Sciatic nerve (tissue), 2 donors: Measurements from ENCODE around the gene GFOD2. TPM values are rescaled to one million over a fixed set of nuclear protein-coding genes. Genes with fewer than 3 reads are reported as not detected.
"Not testable (repeated sequence)": the region's sequence is repeated elsewhere in the genome, so short reads cannot be mapped to it uniquely, and the experiment has no call there.

ENCODE experiments used
- ATAC-seq: fragments of 200-7000 bp; cut with Tn5 transposase; one replicate; pipeline ENCODE4 v1.9.1; 2020; ENCODE audit warnings: mild to moderate bottlenecking, moderate library complexity
- DNase-seq: peaks from one replicate; pipeline ENCODE4 v3.0.0-alpha.2; 2020; ENCODE audit warnings: low spot score
- intact Hi-C: fragments of 100-400 bp; cut with DNase I; formaldehyde crosslinking; loops from one replicate; pipeline ENCODE4 v1.14.2; 2022
- total RNA-seq: library from RNA; stranded (reverse); fragmentation: NEBNext Ultra II Directional; extraction: Animal tissue kit (Norgen Biotek cat#: 25700); gene quantifications from one replicate; pipeline ENCODE4 v1.2.1, GENCODE V29; 2021
- donor health status: DM: no; HTN: no; CAD: no.
- donor health status: DM: no; HTN: no; CAD: no.

Gene GFOD2
- 16.8 TPM for total RNA-seq

- DNase-seq (peak; percentile 99), ATAC-seq (peak; percentile 99)
- intact Hi-C loops, result no loop called here
Measured at GRCh38 chr16:67719048-67719777, at the start of gene GFOD2. Gene GFOD2, minus strand, starts transcription at chr16:67719316. Its CDS starts 33,601 bp downstream, at chr16:67685715.

GRCh38 chr16:67767953-67768352 is 48.8 kb upstream of the GFOD2 start:
- no peak for ATAC-seq
- no peak for DNase-seq
- intact Hi-C loops, result no loop called here

DNA sequence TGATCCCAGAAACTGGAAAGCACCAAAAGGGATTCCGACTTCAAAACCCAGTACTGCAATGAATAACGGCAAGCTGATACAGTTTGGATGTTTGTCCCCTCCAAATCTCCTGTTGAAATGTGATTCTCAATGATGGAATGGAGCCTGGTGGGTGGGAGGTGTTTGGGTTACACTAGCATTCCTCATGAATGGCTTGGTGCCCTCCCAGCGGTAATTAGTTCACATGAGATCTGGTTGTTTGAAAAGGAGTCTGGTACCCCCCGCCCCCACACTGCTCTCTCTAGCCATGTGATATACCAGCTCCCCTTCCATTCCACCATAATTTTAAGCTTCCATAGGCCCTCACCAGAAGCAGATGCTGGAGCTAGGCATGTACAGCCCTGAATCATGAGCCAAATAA is 47.2 kb upstream of the GFOD2 start:
- no peak for ATAC-seq
- intact Hi-C loops, result no loop called here
- DNase-seq, result no peak

GRCh38 chr16:67764158-67764667 is 45.1 kb upstream of the GFOD2 start:
- DNase-seq (no peak), ATAC-seq (no peak)
- intact Hi-C loops, result no loop called here

GRCh38 chr16:67763066-67763465 is 44.0 kb upstream of the GFOD2 start:
- intact Hi-C loops, result no loop called here
- ATAC-seq (no peak), DNase-seq (no peak)

GRCh38 chr16:67762385-67762784 is 43.3 kb upstream of the GFOD2 start:
- intact Hi-C loops, result no loop called here
- ATAC-seq (no peak), DNase-seq (no peak)

DNA sequence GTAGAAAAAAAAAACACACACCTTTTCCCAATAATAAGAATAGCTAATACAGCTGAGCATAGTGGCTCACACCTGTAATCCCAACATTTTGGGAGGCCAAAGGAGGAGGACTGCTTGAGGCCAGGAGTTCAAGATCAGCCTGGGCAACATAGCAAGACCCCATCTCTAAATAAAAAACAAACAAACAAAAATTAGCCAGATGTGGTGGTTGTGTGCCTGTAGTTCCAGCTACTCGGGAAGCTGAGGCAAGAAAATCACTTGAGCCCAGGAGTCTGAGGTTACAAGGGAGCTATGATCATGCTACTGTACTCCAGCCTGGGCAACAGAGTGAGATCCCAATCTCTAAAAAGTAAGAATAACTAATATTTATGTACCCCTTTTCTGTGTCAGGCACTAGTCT is 42.8 kb upstream of the GFOD2 start:
- intact Hi-C loops, result no loop called here
- ATAC-seq, result no peak
- DNase-seq, result no peak

GRCh38 chr16:67760956-67761230 is 41.8 kb upstream of the GFOD2 start:
- ATAC-seq, result no peak
- intact Hi-C loops, result no loop called here
- DNase-seq, result no peak

GRCh38 chr16:67760206-67760955 is 41.3 kb upstream of the GFOD2 start:
- intact Hi-C loops, result no loop called here
- ATAC-seq, result no peak

GRCh38 chr16:67758966-67759365 is 39.9 kb upstream of the GFOD2 start:
- no peak for ATAC-seq
- intact Hi-C loops, result no loop called here

More at GRCh38 chr16:67760206-67760955, 41.3 kb upstream of the GFOD2 start:
- DNase-seq, result no peak

GRCh38 chr16:67758006-67758405 is 38.9 kb upstream of the GFOD2 start:
- intact Hi-C loops, result no loop called here
- DNase-seq (no peak), ATAC-seq (no peak)

More at GRCh38 chr16:67758966-67759365, 39.9 kb upstream of the GFOD2 start:
- DNase-seq, result no peak

DNA sequence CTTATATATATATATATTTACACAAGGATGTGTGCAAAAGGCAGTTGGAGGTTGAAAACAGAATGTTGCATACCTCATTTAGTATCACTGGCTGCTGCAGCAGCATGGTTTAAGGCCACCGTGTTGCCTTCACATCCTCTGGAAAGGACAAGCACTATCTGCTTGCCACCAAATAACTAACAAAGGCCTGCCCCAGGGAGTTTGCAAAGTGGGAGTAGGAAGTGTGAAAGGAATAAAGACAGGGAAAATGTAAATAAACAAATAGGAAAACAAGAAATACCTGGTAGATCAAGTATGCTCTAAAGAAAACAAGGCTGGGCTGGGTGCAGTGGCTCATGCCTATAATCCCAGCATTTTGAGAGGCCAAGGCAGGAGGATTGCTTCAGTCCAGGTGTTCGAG is 33.5 kb upstream of the GFOD2 start:
- ATAC-seq (no peak), DNase-seq (no peak)
- intact Hi-C loops, result no loop called here

GRCh38 chr16:67751331-67751730 is 32.2 kb upstream of the GFOD2 start:
- DNase-seq, intact Hi-C loops: not testable (repeated sequence)

GRCh38 chr16:67750466-67750865 is 31.4 kb upstream of the GFOD2 start:
- DNase-seq (no peak), ATAC-seq (no peak)
- intact Hi-C loops, result no loop called here

More at GRCh38 chr16:67751331-67751730, 32.2 kb upstream of the GFOD2 start:
- not testable (repeated sequence) for ATAC-seq

DNA sequence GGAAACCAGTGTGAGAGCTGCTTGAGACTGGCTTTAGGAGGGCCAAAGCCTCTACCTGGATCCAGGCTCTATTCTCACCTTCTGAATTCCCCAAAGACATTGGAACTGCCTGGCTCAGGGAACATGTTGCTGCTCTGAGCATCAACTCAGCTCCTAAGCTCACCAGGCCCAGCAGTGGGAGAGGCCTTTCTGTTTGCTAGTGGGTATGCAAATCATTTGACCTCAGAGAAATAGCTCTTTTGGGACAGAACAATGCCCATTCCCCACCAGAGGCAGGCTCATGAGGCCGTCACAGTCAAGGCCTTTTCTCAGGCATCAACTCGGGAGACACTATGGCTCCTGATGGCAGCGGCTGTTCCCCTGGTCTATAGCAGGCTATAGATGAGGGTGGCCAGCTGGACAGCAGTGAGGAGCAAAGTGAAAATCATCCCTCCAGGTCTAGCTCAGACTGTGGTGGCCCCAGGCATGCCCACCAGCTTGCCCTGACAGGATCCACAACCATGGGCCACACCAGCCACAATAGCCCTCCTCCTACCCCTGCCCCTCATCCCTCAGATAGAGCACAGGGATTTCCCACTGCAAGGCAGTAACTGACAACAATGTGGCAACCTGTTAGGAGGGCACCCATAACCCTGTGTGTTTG is 30.4 kb upstream of the GFOD2 start:
- ATAC-seq (no peak), DNase-seq (no peak)
- intact Hi-C loops, result no loop called here

- intact Hi-C loops, result no loop called here
- ATAC-seq (no peak), DNase-seq (no peak)
Measured at GRCh38 chr16:67748834-67749233, 29.7 kb upstream of the GFOD2 start.

- no peak for ATAC-seq
- DNase-seq, result no peak
- intact Hi-C loops, result no loop called here
Measured at GRCh38 chr16:67746846-67747245, 27.7 kb upstream of the GFOD2 start.

GRCh38 chr16:67741118-67741517 is 22.0 kb upstream of the GFOD2 start:
- no peak for DNase-seq
- ATAC-seq, result no peak
- intact Hi-C loops, result no loop called here

DNA sequence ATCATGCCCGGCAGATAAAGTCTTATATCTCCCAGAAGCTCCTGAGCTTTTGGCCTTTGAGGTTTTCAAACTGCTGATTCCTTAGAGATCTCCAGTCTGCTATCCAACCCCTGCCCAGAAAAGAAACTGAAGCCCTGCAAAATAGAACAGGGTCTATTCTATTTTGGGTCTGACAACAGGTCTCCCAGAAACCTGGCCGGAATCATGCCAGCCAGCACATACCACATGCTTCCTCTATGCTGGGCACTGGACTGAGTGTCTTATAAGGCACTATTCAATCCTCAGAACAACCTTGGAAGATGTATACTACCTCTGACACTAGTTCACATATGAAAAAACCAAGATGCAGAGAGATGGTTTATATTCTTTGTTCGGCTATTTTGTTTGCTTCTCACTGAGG is 21.3 kb upstream of the GFOD2 start:
- DNase-seq (no peak), ATAC-seq (no peak)
- intact Hi-C loops, result no loop called here

GRCh38 chr16:67736858-67737257 is 17.7 kb upstream of the GFOD2 start:
- ATAC-seq (no peak), DNase-seq (no peak)
- intact Hi-C loops, result no loop called here
